Stimulated activated effector memory CD8-positive, alpha-beta T cell treated with anti-CD3 and anti-CD28 coated beads, Interleukin-12 subunit alpha, Interleukin-12 subunit beta, amount 100 ng/mL, for 72 hours (primary cell): ENCODE data around the gene NFIC.
A peak's percentile ranks its signal among the peaks of the same experiment; 100 is the strongest.

Experiments used
- ATAC-seq: fragments of 150-1000 bp; cut with Tn5 transposase; 2 replicates; pipeline ENCODE4 v1.10.0; 2021
- DNase-seq, 2 donors: peaks; one replicate each; pipeline ENCODE4 v3.0.0; 2021 to 2022; ENCODE audit warnings: low spot score in 2 of 2
- H3K27ac Mint-ChIP-seq: one replicate; pipeline ENCODE4 v1.8.0; 2022; ENCODE audit warnings: mild to moderate bottlenecking, mixed read lengths
- H3K36me3 Mint-ChIP-seq: one replicate; pipeline ENCODE4 v1.8.0; 2022; ENCODE audit warnings: mild to moderate bottlenecking, mixed read lengths
- H3K4me1 Mint-ChIP-seq: one replicate; pipeline ENCODE4 v1.8.0; 2022; ENCODE audit warnings: mixed read lengths
- H3K4me3 Mint-ChIP-seq: one replicate; pipeline ENCODE4 v1.8.0; 2022; ENCODE audit warnings: mild to moderate bottlenecking, mixed read lengths
- H3K9me3 Mint-ChIP-seq: one replicate; pipeline ENCODE4 v1.8.0; 2022; ENCODE audit warnings: mixed read lengths

NFIC gene

GRCh38 chr19:3477951-3478350, 111.6 kb downstream of the NFIC start:
- peak; percentile 22 for ATAC-seq
- H3K4me3 Mint-ChIP-seq = peak overlapping the region; percentile 67
- DNase-seq = no peak
- H3K27ac Mint-ChIP-seq = peak overlapping the region; percentile 40
- no peaks in the 10 kb centered on the region for H3K9me3 Mint-ChIP-seq
- no peaks in the 10 kb centered on the region for H3K36me3 Mint-ChIP-seq
- H3K4me1 Mint-ChIP-seq = peaks cover 20% of the 10 kb centered on the region

GRCh38 chr19:3478409-3479176, 112.2 kb downstream of the NFIC start:
- Mint-ChIP-seq H3K36me3 (no peaks in the 10 kb centered on the region), H3K4me1 (peaks cover 20% of the 10 kb centered on the region), H3K4me3 (peak overlapping the region; percentile 67), H3K9me3 (no peaks in the 10 kb centered on the region), H3K27ac (peak overlapping the region; percentile 40)
- ATAC-seq (peak; percentile 24), DNase-seq (no peak)

GRCh38 chr19:3479177-3479833, 112.9 kb downstream of the NFIC start:
- peak in 1 of 2 donors; percentile 65 for DNase-seq
- Mint-ChIP-seq H3K4me1 (peaks cover 20% of the 10 kb centered on the region), H3K36me3 (no peaks in the 10 kb centered on the region), H3K9me3 (no peaks in the 10 kb centered on the region), H3K4me3 (peak overlapping the region; percentile 67), H3K27ac (no peak overlapping the region)
- peak; percentile 63 for ATAC-seq

- H3K4me1 Mint-ChIP-seq = peaks cover 22% of the 10 kb centered on the region
- peaks cover 2% of the 10 kb centered on the region for H3K36me3 Mint-ChIP-seq
- H3K4me3 Mint-ChIP-seq = peak overlapping the region; percentile 67
- ATAC-seq (peak; percentile 33), DNase-seq (no peak)
- H3K27ac Mint-ChIP-seq = no peak overlapping the region
- H3K9me3 Mint-ChIP-seq = no peaks in the 10 kb centered on the region
Measured at GRCh38 chr19:3479834-3480215, 113.4 kb downstream of the NFIC start.

- H3K4me1 Mint-ChIP-seq = peaks cover 27% of the 10 kb centered on the region
- peaks cover 6% of the 10 kb centered on the region for H3K36me3 Mint-ChIP-seq
- H3K27ac Mint-ChIP-seq = no peak within 1 kb of the TSS
- ATAC-seq (no peak), DNase-seq (no peak)
- H3K4me3 Mint-ChIP-seq = peak within 1 kb of the TSS; percentile 67
- no peaks in the 10 kb centered on the region for H3K9me3 Mint-ChIP-seq
Measured at GRCh38 chr19:3480383-3481091, 114.2 kb downstream of the NFIC start, which contains the start of gene SMIM24. TSS of gene SMIM24 (minus strand) at chr19:3480525. CDS start at chr19:3480463, 62 bp downstream.

DNA sequence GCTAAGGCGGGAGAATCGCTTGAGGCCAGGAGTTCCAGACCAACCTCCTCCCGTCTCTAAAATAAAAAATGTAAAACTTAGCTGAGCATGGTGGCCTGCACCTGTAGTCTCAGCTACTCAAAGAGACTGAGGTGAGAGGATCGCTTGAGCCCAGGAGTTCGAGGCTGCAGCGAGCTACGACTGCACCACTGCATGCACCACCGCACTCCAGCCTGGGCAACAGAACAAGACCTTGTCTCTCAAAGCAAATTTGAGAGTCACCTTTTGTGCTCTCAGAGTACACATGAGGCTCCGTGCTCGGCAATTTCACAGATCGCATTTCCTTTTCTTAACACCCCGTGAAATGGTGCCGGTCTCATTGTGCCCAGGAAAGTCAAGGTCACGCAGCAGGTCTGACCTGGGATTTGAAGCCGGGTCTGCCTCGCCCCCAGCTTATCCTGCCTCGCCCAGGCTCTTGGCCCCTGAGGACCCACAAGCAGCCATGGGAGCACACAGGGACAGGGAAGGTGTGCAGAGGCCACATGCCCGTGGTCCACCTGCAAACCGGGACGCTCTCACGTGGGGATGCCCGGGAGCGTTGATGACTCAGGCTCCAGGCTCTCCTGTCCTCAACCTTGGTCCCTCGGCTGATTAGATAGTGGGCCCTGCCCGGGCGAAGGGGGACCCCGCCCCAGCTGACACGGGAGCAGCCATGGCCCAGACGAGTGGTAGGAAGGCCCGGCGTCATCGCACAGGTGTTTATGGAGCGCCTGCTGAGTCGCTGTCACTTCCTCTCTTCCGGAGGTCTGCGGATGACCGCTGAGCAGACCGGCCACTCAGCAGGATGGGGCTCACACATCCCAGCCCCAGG, 115.1 kb downstream of the NFIC start:
- Mint-ChIP-seq H3K27ac (no peak overlapping the region), H3K9me3 (no peaks in the 10 kb centered on the region), H3K4me1 (peaks cover 27% of the 10 kb centered on the region), H3K36me3 (peaks cover 6% of the 10 kb centered on the region), H3K4me3 (no peak overlapping the region)
- DNase-seq = no peak
- no peak for ATAC-seq

- ATAC-seq (no peak), DNase-seq (no peak)
- no peak overlapping the region for H3K27ac Mint-ChIP-seq
- H3K36me3 Mint-ChIP-seq = peaks cover 6% of the 10 kb centered on the region
- no peaks in the 10 kb centered on the region for H3K9me3 Mint-ChIP-seq
- peaks cover 27% of the 10 kb centered on the region for H3K4me1 Mint-ChIP-seq
- no peak overlapping the region for H3K4me3 Mint-ChIP-seq
Measured at GRCh38 chr19:3482507-3483225, 116.3 kb downstream of the NFIC start.

DNA sequence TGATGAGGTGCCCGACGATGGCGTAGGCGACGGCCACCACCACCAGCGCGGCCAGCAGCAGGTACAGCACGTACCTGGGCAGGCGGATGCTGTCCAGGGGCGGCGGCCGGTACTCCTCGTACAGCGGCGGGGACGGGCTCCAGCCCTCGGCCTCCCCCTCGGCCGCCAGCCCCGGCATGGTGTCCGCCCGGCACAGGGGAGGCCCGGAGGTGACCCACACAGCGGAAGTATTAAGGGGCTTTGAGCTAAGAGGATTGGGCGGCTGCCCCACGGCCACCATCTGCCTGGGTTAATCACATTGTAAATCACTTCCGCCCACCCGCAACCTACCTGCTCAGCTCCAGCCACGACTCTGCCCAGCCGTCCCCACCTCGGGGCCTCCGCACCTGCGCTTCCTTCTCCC, 116.8 kb downstream of the NFIC start, which contains the start of gene SMIM44:
TSS of gene SMIM44 (minus strand) at position 216 of the 403 bp plus-strand sequence. CDS start at position 178, 38 bp downstream.
- no peak within 1 kb of the TSS for H3K4me3 Mint-ChIP-seq
- no peak within 1 kb of the TSS for H3K27ac Mint-ChIP-seq
- peaks cover 6% of the 10 kb centered on the region for H3K36me3 Mint-ChIP-seq
- peaks cover 22% of the 10 kb centered on the region for H3K4me1 Mint-ChIP-seq
- DNase-seq (no peak), ATAC-seq (no peak)
- H3K9me3 Mint-ChIP-seq = no peaks in the 10 kb centered on the region

DNA sequence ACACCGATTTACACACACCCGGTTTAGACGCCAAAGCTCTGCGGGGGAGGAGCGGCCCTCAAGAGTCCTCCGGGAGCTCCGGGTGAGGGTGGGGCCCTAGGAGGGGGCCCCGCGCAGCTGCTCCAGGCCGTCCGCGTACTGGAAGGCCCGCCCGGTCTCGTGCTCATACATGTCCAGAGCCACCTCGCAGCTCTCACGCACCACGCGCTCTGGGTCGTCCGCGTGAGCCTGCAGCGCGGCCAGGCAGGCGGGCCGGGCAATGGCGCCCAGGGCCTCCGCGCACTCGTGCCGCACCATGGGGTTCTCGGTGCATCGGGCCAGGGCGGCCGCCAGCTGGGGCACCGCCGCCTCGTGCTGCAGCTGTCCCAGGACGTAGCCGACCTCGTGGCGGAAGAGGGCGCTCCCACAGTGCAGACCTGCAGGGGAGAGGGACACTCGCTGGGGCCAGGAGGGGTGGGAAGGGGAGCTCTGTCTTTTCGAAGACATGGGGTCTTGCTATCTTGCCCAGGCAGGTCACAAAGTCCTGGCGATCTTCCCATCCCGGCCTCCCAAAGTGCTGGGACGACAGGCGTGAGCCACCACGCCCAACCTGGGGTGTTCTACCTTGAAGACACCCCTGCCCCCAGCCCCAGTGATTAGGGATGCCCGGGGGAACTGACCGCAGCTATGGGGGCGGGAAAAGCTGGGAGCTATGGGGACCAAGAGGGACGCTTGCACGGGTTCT, 125.2 kb downstream of the NFIC start:
- H3K9me3 Mint-ChIP-seq = no peaks in the 10 kb centered on the region
- no peaks in the 10 kb centered on the region for H3K4me1 Mint-ChIP-seq
- H3K36me3 Mint-ChIP-seq = peaks cover 47% of the 10 kb centered on the region
- H3K4me3 Mint-ChIP-seq = no peak overlapping the region
- H3K27ac Mint-ChIP-seq = no peak overlapping the region
- DNase-seq = no peak
- no peak for ATAC-seq

DNA sequence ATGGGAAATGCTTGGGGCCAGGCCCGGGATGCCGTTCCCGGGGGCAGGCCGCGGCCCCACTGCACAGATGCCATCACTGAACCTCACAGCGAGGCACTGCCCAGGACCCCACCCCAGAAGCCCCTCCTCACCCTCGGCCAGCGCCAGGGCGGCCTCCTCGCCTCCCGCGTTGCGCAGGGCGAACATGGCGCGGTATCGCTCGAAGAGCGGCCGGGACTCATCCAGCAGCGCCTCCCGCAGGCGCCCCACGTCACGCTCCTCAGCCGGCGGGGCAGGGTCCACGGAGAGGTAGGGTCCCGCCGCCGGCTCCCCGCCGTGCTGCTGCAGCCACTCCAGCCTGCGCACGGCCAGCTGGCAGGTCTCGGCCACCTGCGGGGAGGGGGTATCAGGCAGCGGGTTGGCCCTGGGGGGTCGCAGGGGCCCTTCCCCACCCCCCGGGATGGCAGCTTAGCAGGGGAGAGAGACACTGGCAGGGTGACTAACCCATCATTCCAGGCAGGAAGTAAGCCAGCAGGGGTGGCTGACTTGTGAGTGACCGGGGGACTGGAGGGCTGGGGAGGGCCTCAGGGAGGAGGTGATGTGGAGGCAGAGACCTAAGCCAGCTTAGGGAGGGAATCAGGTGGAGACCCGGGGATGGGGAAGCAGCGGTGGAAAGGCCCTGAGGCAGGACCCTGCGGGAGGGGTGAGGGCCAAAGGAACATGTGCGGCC, 125.9 kb downstream of the NFIC start:
- H3K36me3 Mint-ChIP-seq = peaks cover 54% of the 10 kb centered on the region
- ATAC-seq = no peak
- H3K4me3 Mint-ChIP-seq = no peak overlapping the region
- peak overlapping the region; percentile 33 for H3K27ac Mint-ChIP-seq
- H3K4me1 Mint-ChIP-seq = peaks cover 5% of the 10 kb centered on the region
- no peaks in the 10 kb centered on the region for H3K9me3 Mint-ChIP-seq
- DNase-seq = no peak

GRCh38 chr19:3492919-3493318, 126.5 kb downstream of the NFIC start:
- Mint-ChIP-seq H3K4me1 (peaks cover 8% of the 10 kb centered on the region), H3K36me3 (peaks cover 56% of the 10 kb centered on the region), H3K4me3 (no peak overlapping the region), H3K27ac (peak overlapping the region; percentile 33), H3K9me3 (no peaks in the 10 kb centered on the region)
- ATAC-seq (no peak), DNase-seq (no peak)

GRCh38 chr19:3493651-3494050, 127.3 kb downstream of the NFIC start:
- no peaks in the 10 kb centered on the region for H3K9me3 Mint-ChIP-seq
- no peak overlapping the region for H3K4me3 Mint-ChIP-seq
- ATAC-seq (no peak), DNase-seq (no peak)
- peaks cover 12% of the 10 kb centered on the region for H3K4me1 Mint-ChIP-seq
- no peak overlapping the region for H3K27ac Mint-ChIP-seq
- peaks cover 55% of the 10 kb centered on the region for H3K36me3 Mint-ChIP-seq

DNA sequence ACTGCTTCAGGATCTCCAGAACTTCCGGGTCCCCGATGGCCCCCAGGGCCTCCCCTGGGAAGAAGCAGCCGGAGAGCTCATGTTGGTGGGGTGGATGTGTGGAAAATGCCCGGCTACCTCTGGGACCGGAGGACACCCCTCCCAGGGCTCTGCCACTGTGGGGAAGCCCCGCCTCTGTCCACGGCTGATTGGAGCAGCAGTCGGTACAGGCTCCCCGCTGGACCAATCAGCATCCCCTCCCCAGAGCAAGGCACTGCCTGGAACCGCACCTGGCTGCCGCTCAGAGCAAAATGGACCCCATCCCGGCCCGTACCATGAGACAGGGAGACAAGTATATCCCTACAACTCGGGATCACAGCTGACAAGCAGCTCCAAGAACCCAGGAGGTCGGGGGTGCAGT, 127.7 kb downstream of the NFIC start:
- peak; percentile 70 for ATAC-seq
- Mint-ChIP-seq H3K36me3 (peaks cover 51% of the 10 kb centered on the region), H3K4me1 (peaks cover 14% of the 10 kb centered on the region), H3K9me3 (no peaks in the 10 kb centered on the region), H3K4me3 (no peak overlapping the region), H3K27ac (no peak overlapping the region)
- no peak for DNase-seq
